ENCODE measurements around the gene MPRIP. TPM values are rescaled to one million over a fixed set of nuclear protein-coding genes. Genes with fewer than 3 reads are reported as not detected.
A peak's percentile ranks its signal among the peaks of the same experiment; 100 is the strongest.

The MPRIP gene
- total and polyA plus RNA-seq, 10 donors = 52.3 to 309 (median 131) TPM

GRCh38 chr17:17050346-17051345 lies 8.4 kb downstream of the MPRIP start:
- no peak for TF ChIP-seq POLR2AphosphoS5 (IDR thresholded peaks at IDR 0.05)
- no peak for DNase-seq
- H3K27ac ChIP-seq = peak overlapping the region in 4 of 8 donors; percentile 70 to 72 (median 71)
- WGBS, 5 donors = 80 to 82% (median 82%) methylated on average over 15 of the region's 15 CpGs
- intact Hi-C loops (cut with DNase I; ENCODE audit: low total_unique reads) = loop anchor here (10.0 kb wide), 1 partner anchor 54 kb away; no protein-coding TSS in a partner anchor
- peaks cover 0 to 8% (median 0%) of the 10 kb centered on the region in 6 donors for H3K36me3 ChIP-seq
- H3K4me1 ChIP-seq = peaks cover 53 to 100% (median 90%) of the 10 kb centered on the region in 6 donors
- H3K27me3 ChIP-seq (replicated peaks in 1 of 7) = no peaks in the 10 kb centered on the region
- H3K9me3 ChIP-seq = no peaks in the 10 kb centered on the region
- H3K4me3 ChIP-seq = no peak overlapping the region

- no peak for DNase-seq
- TF ChIP-seq POLR2A (IDR thresholded peaks at IDR 0.05) = no peak
- no peak for TF ChIP-seq POLR2AphosphoS5 (IDR thresholded peaks at IDR 0.05)
- peak overlapping the region in 7 of 8 donors; percentile 48 to 72 (median 70) for H3K27ac ChIP-seq
- H3K4me1 ChIP-seq = peaks cover 51 to 100% (median 90%) of the 10 kb centered on the region in 6 donors
- H3K4me3 ChIP-seq = no peak overlapping the region
- no peaks in the 10 kb centered on the region for H3K27me3 ChIP-seq (replicated peaks in 1 of 7)
- intact Hi-C loops (cut with DNase I; ENCODE audit: low total_unique reads) = loop anchor here (10.0 kb wide), 1 partner anchor 53 kb away; no protein-coding TSS in a partner anchor
- H3K9me3 ChIP-seq = no peaks in the 10 kb centered on the region
- 76 to 88% (median 77%) methylated on average over 5 to 6 of the region's 6 CpGs for WGBS, 5 donors
- H3K36me3 ChIP-seq = peaks cover 0 to 8% (median 0%) of the 10 kb centered on the region in 6 donors
Measured at GRCh38 chr17:17051380-17051779, 9.1 kb downstream of the MPRIP start.

- 40 to 68% (median 50%) methylated on average over 6 to 10 of the region's 10 CpGs for WGBS, 5 donors
- Histone ChIP-seq H3K4me1 (peaks cover 48 to 100% (median 88%) of the 10 kb centered on the region in 6 donors), H3K27me3 (replicated peaks in 1 of 7) (no peaks in the 10 kb centered on the region), H3K36me3 (peaks cover 0 to 9% (median 0%) of the 10 kb centered on the region in 6 donors), H3K9me3 (no peaks in the 10 kb centered on the region), H3K27ac (peak overlapping the region; percentile 26 to 72 (median 65)), H3K4me3 (no peak overlapping the region)
- intact Hi-C loops (cut with DNase I; ENCODE audit: low total_unique reads) = loop anchor here (10.0 kb wide), 1 partner anchor 53 kb away; no protein-coding TSS in a partner anchor
- TF ChIP-seq POLR2AphosphoS5 (IDR thresholded peaks at IDR 0.05) (peak in 2 of 3 donors; percentile 14 to 36), POLR2A (IDR thresholded peaks at IDR 0.05) (no peak)
- DNase-seq = peak; percentile 78
Measured at GRCh38 chr17:17051791-17052461, 9.7 kb downstream of the MPRIP start.

DNA sequence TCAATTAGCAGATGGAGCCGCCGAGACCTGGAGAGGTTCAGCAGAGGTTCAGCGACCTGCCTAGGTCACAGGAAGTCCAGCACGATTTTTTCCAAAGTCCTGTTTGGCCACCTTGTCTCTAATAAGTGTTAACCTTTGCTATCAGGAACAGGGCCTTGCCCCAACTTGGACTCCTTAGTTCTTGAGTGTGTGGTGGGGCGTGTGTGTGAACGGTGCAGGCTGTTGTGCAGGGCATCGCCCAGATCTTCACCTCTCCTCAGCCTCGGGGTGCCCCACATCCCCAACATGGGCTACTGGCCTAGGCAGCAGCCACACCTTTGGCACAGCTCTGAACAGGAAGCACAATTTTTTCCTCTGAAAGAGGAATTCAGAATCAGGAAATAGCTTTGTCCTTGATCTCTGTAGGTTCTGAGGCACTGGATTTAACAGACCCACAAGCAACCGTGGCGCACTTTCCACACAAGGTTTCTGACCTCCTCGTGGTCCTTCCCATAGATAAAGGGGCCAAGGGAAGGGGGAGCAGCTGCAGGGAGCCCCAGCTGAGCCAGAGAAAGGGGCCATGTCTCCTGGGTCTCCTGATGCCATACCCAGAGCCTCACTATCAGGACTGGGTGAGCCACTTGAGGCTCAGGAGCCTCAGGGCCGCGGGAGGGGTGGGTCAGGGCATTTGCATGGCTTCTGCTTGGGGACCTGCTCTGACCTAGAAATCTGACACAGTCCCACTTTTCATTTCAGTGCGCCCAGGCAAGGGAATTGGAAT lies 10.4 kb downstream of the MPRIP start:
- Histone ChIP-seq H3K9me3 (no peaks in the 10 kb centered on the region), H3K4me1 (peaks cover 42 to 100% (median 84%) of the 10 kb centered on the region in 6 donors), H3K36me3 (peaks cover 0 to 16% (median 2%) of the 10 kb centered on the region in 6 donors), H3K27ac (peak overlapping the region; percentile 29 to 72 (median 65)), H3K4me3 (no peak overlapping the region), H3K27me3 (replicated peaks in 1 of 7) (no peaks in the 10 kb centered on the region)
- intact Hi-C loops (cut with DNase I; ENCODE audit: low total_unique reads) = loop anchor here (10.0 kb wide), 1 partner anchor 52 kb away; no protein-coding TSS in a partner anchor
- TF ChIP-seq, protein P1, sequence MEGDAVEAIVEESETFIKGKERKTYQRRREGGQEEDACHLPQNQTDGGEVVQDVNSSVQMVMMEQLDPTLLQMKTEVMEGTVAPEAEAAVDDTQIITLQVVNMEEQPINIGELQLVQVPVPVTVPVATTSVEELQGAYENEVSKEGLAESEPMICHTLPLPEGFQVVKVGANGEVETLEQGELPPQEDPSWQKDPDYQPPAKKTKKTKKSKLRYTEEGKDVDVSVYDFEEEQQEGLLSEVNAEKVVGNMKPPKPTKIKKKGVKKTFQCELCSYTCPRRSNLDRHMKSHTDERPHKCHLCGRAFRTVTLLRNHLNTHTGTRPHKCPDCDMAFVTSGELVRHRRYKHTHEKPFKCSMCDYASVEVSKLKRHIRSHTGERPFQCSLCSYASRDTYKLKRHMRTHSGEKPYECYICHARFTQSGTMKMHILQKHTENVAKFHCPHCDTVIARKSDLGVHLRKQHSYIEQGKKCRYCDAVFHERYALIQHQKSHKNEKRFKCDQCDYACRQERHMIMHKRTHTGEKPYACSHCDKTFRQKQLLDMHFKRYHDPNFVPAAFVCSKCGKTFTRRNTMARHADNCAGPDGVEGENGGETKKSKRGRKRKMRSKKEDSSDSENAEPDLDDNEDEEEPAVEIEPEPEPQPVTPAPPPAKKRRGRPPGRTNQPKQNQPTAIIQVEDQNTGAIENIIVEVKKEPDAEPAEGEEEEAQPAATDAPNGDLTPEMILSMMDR (IDR thresholded peaks at IDR 0.05 in 8 of 11, conservative IDR thresholded peaks at IDR 0.05 in 3 of 11) = no peak
- peak; percentile 27 to 52 (median 40) for TF ChIP-seq POLR2AphosphoS5 (IDR thresholded peaks at IDR 0.05)
- DNase-seq = peak; percentile 72
- WGBS, 5 donors = 40 to 52% (median 47%) methylated on average over 9 to 14 of the region's 14 CpGs
